CD14-positive monocyte (primary cell): ENCODE data around the gene PRKN. TPM values are rescaled to one million over a fixed set of nuclear protein-coding genes. Genes with fewer than 3 reads are reported as not detected.

Experiments used
- DNase-seq, 3 donors: peaks; one replicate each; pipeline ENCODE4 v3.0.0-alpha.2; 2011 to 2022
- H2AFZ ChIP-seq: 2 replicates; pipeline ENCODE4 v1.6.0; 2012; ENCODE audit warnings: mild to moderate bottlenecking, low read depth, low read length, inconsistent platforms; ENCODE audit not compliant: insufficient read depth, poor library complexity, severe bottlenecking
- H3K27ac ChIP-seq, 2 donors: 1 replicate in 1 of 2; 2 replicates in 1 of 2; pipeline ENCODE4 v1.5.1; 2012 to 2013; ENCODE audit warnings: low read length in 2 of 2, control low read depth in 1 of 2, inconsistent platforms in 1 of 2, low read depth in 1 of 2, mild to moderate bottlenecking in 1 of 2
- H3K27me3 ChIP-seq, 2 donors: one replicate each; pipeline versions ENCODE4 v1.6.0 to v1.6.1; 2011 to 2013; ENCODE audit warnings: low read length in 2 of 2; ENCODE audit not compliant: control insufficient read depth in 2 of 2, insufficient read depth in 2 of 2
- H3K36me3 ChIP-seq, 2 donors: replicated peaks in 1 of 2; 1 replicate in 1 of 2; 2 replicates in 1 of 2; pipeline versions ENCODE4 v1.5.1 to v1.6.1; 2012 to 2013; ENCODE audit warnings: low read length in 2 of 2, control low read depth in 1 of 2, inconsistent platforms in 1 of 2, mild to moderate bottlenecking in 1 of 2; ENCODE audit not compliant: insufficient read depth in 2 of 2, control insufficient read depth in 1 of 2
- H3K4me1 ChIP-seq, 2 donors: 1 replicate in 1 of 2; 2 replicates in 1 of 2; pipeline versions ENCODE4 v1.5.1 to v1.6.1; 2012 to 2013; ENCODE audit warnings: low read length in 2 of 2, control low read depth in 1 of 2, inconsistent platforms in 1 of 2, mild to moderate bottlenecking in 1 of 2, moderate library complexity in 1 of 2; ENCODE audit not compliant: insufficient read depth in 2 of 2, control insufficient read depth in 1 of 2
- H3K4me2 ChIP-seq: replicated peaks from 2 replicates; pipeline ENCODE3; 2012; ENCODE audit warnings: low read length, moderate library complexity, mild to moderate bottlenecking; ENCODE audit not compliant: poor library complexity, severe bottlenecking; ENCODE audit errors: extremely low read depth
- H3K4me3 ChIP-seq, 3 experiments: fragments of 200-600 bp in 1 of 3; sonication (generic) in 1 of 3; replicated peaks in 1 of 3; 1 replicate in 2 of 3; 2 replicates in 1 of 3; pipeline ENCODE4 v1.5.1; 2011 to 2013; ENCODE audit warnings: low read length in 3 of 3, mild to moderate bottlenecking in 3 of 3, control low read depth in 2 of 3, low read depth in 2 of 3, inconsistent platforms in 1 of 3, moderate library complexity in 1 of 3
- H3K79me2 ChIP-seq: 2 replicates; pipeline ENCODE4 v1.6.0; 2012; ENCODE audit warnings: mild to moderate bottlenecking, control low read depth, inconsistent platforms, low read length, moderate library complexity; ENCODE audit not compliant: insufficient read depth
- H3K9ac ChIP-seq: 2 replicates; pipeline ENCODE4 v1.6.0; 2017; ENCODE audit warnings: low read length, mild to moderate bottlenecking; ENCODE audit not compliant: insufficient read depth, poor library complexity, severe bottlenecking
- H3K9me3 ChIP-seq, 2 donors: replicated peaks in 1 of 2; 1 replicate in 1 of 2; 2 replicates in 1 of 2; pipeline versions ENCODE4 v1.5.1 to v1.6.1; 2012 to 2013; ENCODE audit warnings: low read length in 2 of 2, control low read depth in 1 of 2; ENCODE audit not compliant: control insufficient read depth in 1 of 2, insufficient read depth in 1 of 2
- H4K20me1 ChIP-seq: 2 replicates; pipeline ENCODE4 v1.6.0; 2012; ENCODE audit warnings: mild to moderate bottlenecking, low read length, control low read depth, moderate library complexity; ENCODE audit not compliant: insufficient read depth
- H3K27ac Mint-ChIP-seq, 7 donors: one replicate each; pipeline ENCODE4 v1.8.0; 2020; ENCODE audit warnings: mild to moderate bottlenecking in 7 of 7, mixed read lengths in 7 of 7, moderate library complexity in 6 of 7, inconsistent platforms in 2 of 7
- H3K27me3 Mint-ChIP-seq, 3 donors: one replicate each; pipeline ENCODE4 v1.8.0; 2021 to 2022; ENCODE audit warnings: low read depth in 3 of 3, mild to moderate bottlenecking in 3 of 3, mixed read lengths in 3 of 3, moderate library complexity in 3 of 3, inconsistent platforms in 1 of 3
- H3K36me3 Mint-ChIP-seq, 2 donors: one replicate each; pipeline ENCODE4 v1.8.0; 2020; ENCODE audit warnings: mixed read lengths in 2 of 2, inconsistent platforms in 1 of 2, mild to moderate bottlenecking in 1 of 2
- H3K4me1 Mint-ChIP-seq: one replicate; pipeline ENCODE4 v1.8.0; 2020; ENCODE audit warnings: mild to moderate bottlenecking, mixed read lengths
- H3K4me3 Mint-ChIP-seq, 2 donors: one replicate each; pipeline ENCODE4 v1.8.0; 2020; ENCODE audit warnings: mild to moderate bottlenecking in 2 of 2, mixed read lengths in 2 of 2, moderate library complexity in 1 of 2
- H3K9me3 Mint-ChIP-seq, 7 donors: one replicate each; pipeline ENCODE4 v1.8.0; 2020 to 2022; ENCODE audit warnings: mixed read lengths in 7 of 7, mild to moderate bottlenecking in 6 of 7, moderate library complexity in 6 of 7, inconsistent platforms in 2 of 7
- WGBS: methylation state at CpG from one replicate; pipeline ENCODE4 v1.1.5; 2013; ENCODE audit warnings: missing lambda C conversion rate; ENCODE audit not compliant: insufficient coverage; 5-methylcytosine and 5-hydroxymethylcytosine counted together
- intact Hi-C, 2 donors: fragments of 100-400 bp; cut with micrococcal nuclease; formaldehyde crosslinking; loops; one replicate each; pipeline versions ENCODE4 v1.15.0 to v1.15.1; 2023
- polyA plus RNA-seq, 3 donors: library from polyadenylated mRNA; depleted of rRNA in 1 of 3; unstranded in 2 of 3; stranded (reverse) in 1 of 3; fragments of 300-500 nt in 2 of 3; fragments of >200 nt in 1 of 3; fragmentation: Illumina TruSeq in 2 of 3; gene quantifications; 1 replicate in 2 of 3; 2 replicates in 1 of 3; pipeline ENCODE4 v1.2.3, GENCODE V29; 2012 to 2021
- TF ChIP-seq, protein P1 (sequence below): fragments of 200-600 bp; IDR thresholded peaks from one replicate; pipeline ENCODE4 v1.8.0; 2022; ENCODE audit warnings: antibody characterized with exemption, mild to moderate bottlenecking

Gene PRKN
- polyA plus RNA-seq, 3 donors = 0.19 to 0.21 TPM; not detected in 1

DNA sequence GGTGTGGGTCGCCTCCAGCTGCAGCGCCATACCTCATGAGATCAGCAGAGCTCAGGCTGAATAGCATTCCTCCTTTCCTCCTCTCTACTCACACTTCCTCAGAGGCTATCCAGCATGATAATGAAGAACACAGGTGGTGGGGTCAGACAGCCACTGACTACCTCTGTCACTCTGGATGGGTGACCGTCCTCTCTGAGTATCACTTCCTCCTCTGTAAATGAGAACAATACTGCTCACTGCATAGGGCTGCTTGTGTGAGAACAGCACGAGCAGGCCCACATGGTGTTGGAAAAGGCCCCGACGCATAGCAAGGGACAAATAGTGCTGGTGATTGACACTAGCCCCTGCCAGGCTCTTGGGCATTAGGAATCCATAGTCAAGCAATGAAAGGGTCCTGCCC lies 239.1 kb downstream of the PRKN start:
- H4K20me1 ChIP-seq = no peaks in the 10 kb centered on the region
- no peak overlapping the region for H2AFZ ChIP-seq
- H3K36me3 ChIP-seq = no peaks in the 10 kb centered on the region
- TF ChIP-seq, protein P1, sequence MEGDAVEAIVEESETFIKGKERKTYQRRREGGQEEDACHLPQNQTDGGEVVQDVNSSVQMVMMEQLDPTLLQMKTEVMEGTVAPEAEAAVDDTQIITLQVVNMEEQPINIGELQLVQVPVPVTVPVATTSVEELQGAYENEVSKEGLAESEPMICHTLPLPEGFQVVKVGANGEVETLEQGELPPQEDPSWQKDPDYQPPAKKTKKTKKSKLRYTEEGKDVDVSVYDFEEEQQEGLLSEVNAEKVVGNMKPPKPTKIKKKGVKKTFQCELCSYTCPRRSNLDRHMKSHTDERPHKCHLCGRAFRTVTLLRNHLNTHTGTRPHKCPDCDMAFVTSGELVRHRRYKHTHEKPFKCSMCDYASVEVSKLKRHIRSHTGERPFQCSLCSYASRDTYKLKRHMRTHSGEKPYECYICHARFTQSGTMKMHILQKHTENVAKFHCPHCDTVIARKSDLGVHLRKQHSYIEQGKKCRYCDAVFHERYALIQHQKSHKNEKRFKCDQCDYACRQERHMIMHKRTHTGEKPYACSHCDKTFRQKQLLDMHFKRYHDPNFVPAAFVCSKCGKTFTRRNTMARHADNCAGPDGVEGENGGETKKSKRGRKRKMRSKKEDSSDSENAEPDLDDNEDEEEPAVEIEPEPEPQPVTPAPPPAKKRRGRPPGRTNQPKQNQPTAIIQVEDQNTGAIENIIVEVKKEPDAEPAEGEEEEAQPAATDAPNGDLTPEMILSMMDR = no peak
- no peak overlapping the region for H3K27ac ChIP-seq
- intact Hi-C loops = no loop called here
- WGBS = 89% methylated on average over 6 of the region's 6 CpGs
- peaks cover 21 to 25% of the 10 kb centered on the region in 2 donors for H3K9me3 ChIP-seq
- no peaks in the 10 kb centered on the region for H3K79me2 ChIP-seq
- peaks cover 5 to 22% (median 12%) of the 10 kb centered on the region in 7 donors for H3K9me3 Mint-ChIP-seq
- H3K4me1 Mint-ChIP-seq = no peaks in the 10 kb centered on the region
- H3K27me3 ChIP-seq = no peaks in the 10 kb centered on the region
- no peak overlapping the region for H3K4me3 ChIP-seq
- no peak overlapping the region for H3K9ac ChIP-seq
- no peak overlapping the region for H3K4me3 Mint-ChIP-seq
- DNase-seq = no peak
- no peak overlapping the region for H3K4me2 ChIP-seq
- no peaks in the 10 kb centered on the region for H3K36me3 Mint-ChIP-seq
- H3K27ac Mint-ChIP-seq = no peak overlapping the region
- H3K27me3 Mint-ChIP-seq = peaks cover 0 to under 1% (median 0%) of the 10 kb centered on the region in 3 donors
- H3K4me1 ChIP-seq = no peaks in the 10 kb centered on the region

DNA sequence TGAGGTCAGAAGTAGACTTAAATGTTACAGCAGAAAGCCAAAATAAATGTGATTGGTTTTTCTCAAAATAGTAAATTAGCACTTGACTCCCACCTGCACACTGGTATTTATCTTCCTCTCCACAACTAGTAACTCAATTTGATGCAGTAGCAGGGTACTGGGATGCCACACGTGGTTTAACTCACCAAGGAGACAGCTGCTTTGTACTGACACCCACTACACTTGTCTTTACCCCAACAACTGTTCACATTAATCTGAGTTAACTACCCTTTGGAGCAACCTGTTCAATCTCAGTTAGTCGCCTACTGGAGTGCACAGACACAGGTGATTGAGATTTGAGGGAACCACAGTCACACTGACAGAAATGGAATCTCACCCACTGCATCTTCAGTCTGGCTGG lies 242.1 kb downstream of the PRKN start:
- intact Hi-C loops = no loop called here
- Histone ChIP-seq H3K79me2 (no peaks in the 10 kb centered on the region), H3K27me3 (no peaks in the 10 kb centered on the region), H3K4me1 (no peaks in the 10 kb centered on the region), H3K4me3 (no peak overlapping the region), H3K9ac (no peak overlapping the region), H3K36me3 (no peaks in the 10 kb centered on the region), H2AFZ (no peak overlapping the region), H3K9me3 (peaks cover 8% of the 10 kb centered on the region in 2 donors), H3K27ac (no peak overlapping the region), H4K20me1 (no peaks in the 10 kb centered on the region), H3K4me2 (no peak overlapping the region)
- Mint-ChIP-seq H3K9me3 (peaks cover 0 to 16% (median 11%) of the 10 kb centered on the region in 7 donors), H3K27ac (no peak overlapping the region), H3K4me3 (no peak overlapping the region), H3K4me1 (no peaks in the 10 kb centered on the region), H3K36me3 (no peaks in the 10 kb centered on the region), H3K27me3 (peaks cover 0 to 2% (median 0%) of the 10 kb centered on the region in 3 donors)
- WGBS = 70% methylated on average over 2 of the region's 2 CpGs
- TF ChIP-seq, protein P1 = no peak
- DNase-seq = no peak
